Left kidney (tissue), 2 donors: ENCODE results near the gene ITGA5. TPM values are rescaled to one million over a fixed set of nuclear protein-coding genes. Genes with fewer than 3 reads are reported as not detected.
"Not testable (repeated sequence)": the region's sequence is repeated elsewhere in the genome, so short reads cannot be mapped to it uniquely, and the experiment has no call there.

Experiments
- DNase-seq: peaks from one replicate; pipeline ENCODE4 v3.0.0-alpha.2; 2013
- polyA plus RNA-seq: library from polyadenylated mRNA; unstranded; fragments of 120-200 nt; gene quantifications from one replicate; pipeline ENCODE4 v1.2.1, GENCODE V29; 2013; ENCODE audit not compliant: insufficient read length

Gene ITGA5
- polyA plus RNA-seq, 1 donor, result 39.1 TPM

GRCh38 chr12:54371328-54372112, 47.5 kb downstream of the ITGA5 start:
- no peak for DNase-seq

GRCh38 chr12:54370171-54370730, 48.8 kb downstream of the ITGA5 start:
- peak; percentile 83 for DNase-seq

- no peak for DNase-seq
Observed at GRCh38 chr12:54369597-54370131, 49.4 kb downstream of the ITGA5 start.

GRCh38 chr12:54368709-54369596, 50.1 kb downstream of the ITGA5 start:
- DNase-seq, result peak; percentile 95

DNA sequence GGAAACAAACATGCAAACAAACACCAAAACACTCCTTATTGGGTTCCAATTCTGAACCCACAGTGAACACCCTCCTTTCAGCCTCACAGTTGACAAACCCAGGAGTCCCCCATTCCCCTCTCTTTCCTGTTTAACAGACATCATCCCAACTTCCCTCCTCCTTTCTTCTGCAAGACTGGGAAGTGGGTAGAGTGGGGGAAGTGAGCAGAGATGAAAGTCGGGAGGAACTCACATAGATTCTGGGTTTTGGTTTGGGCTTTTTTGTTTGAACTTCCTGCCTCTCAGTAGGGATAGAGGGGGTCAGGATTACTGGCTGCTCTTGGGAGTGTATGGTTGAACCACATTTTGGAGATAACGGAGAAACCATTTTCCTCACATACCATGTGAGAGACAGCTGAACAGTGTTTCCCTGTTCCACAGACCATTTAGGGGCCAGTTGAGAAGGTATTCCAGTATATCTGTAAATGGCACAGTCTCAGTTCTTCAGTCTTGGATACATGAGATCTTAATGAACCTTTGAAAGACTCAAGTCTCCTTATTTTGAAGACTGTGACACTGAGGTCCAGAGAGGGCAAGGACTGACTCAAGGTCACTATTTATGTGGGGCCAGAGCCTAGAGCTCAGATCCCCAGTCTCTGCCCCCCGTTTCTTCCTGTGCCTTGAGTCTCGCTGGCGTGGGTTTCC, 50.9 kb downstream of the ITGA5 start:
- DNase-seq, result no peak

GRCh38 chr12:54364413-54364812, 54.7 kb downstream of the ITGA5 start, which contains the start of gene GPR84:
Gene GPR84, minus strand, starts transcription at chr12:54364486. Its CDS starts 635 bp downstream, at chr12:54363851.
- DNase-seq, result no peak

- DNase-seq, result no peak
Observed at GRCh38 chr12:54363618-54364017, 55.4 kb downstream of the ITGA5 start.

DNA sequence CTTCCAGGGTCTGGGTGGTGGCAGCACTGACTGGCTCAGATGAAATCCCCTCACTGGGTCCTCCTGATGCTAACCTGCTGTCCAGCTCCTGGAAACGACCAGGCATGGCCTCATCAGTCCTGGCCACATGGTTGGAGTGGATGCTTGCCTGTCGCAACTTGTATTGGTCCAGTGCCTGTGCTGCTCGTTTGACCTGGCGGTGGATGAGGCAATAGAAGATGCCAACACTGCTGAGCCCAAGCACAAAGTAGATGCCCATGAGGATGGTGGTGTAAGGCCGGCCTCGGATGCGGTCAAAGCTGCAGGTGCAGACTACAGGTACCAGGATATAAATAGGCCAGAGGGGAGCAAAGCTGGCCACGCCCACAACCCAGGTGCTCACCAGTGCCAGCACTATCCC, 56.0 kb downstream of the ITGA5 start:
- no peak for DNase-seq

GRCh38 chr12:54360717-54361456, 58.2 kb downstream of the ITGA5 start:
- peak; percentile 94 for DNase-seq

DNA sequence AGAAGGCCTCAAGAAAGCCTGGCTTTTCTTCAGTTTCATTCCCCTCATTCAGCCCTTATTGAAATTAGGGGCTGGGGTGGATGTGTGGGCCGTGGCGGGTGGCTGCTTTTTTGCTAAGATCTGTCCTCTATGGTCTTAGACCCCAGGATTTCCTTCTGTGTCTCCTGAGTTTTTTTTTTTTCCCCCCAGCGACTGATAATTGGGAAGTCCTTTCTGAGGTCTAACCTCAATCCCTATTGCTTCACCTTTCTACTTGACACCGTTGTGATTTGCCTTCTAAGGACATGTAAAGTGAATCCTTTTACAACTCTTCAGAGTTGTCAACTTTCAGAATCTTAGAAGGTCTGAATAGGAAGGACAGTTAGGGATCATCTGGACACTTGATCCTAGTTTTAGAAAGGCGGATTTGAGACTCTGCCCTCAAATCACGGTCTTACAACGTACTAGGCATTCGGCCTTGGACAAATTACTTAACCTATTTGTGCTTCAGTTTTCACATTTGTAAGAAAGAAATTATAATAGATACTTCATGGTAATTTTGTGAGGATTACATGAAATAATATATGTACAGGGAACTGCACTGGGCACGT, 59.2 kb downstream of the ITGA5 start:
- no peak for DNase-seq

- DNase-seq, result peak; percentile 100
Observed at GRCh38 chr12:54358945-54359761, 59.9 kb downstream of the ITGA5 start.

GRCh38 chr12:54358191-54358944, 60.7 kb downstream of the ITGA5 start:
- no peak for DNase-seq

DNA sequence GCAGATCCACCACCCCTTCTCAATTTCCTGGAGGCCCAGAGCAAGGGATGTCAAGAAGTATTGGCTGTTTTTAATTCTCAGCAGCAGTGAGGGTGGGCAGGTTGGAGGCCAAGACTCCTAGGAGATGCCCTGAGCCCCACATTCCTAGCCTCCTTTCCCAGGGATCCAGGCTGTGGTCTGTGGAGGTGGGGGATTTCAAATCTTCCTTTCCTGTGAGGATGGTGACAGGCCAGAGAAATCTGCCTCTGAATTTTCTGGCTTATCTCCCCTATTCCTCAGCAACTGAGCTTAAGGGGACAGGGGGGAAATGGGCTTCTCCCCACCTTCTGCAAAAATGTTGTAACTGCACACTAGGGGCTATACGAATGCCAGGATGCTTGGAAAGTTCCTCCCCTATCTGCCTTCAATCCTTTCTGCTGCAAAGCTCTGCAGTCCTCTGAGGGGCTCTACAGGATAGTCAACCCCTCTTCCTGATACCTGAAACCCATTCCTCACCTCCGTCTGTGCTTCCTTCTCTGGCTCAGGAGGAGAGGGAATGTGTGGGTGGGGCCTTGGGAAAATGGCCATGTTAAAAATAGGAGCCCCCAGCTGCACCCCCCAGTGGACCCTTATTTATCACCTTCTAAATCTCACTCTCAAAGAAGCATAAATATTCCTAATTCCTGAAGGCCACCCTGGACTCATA, 61.4 kb downstream of the ITGA5 start:
- DNase-seq, result no peak

- no peak for DNase-seq
Observed at GRCh38 chr12:54356951-54357356, 62.1 kb downstream of the ITGA5 start.

- DNase-seq, result no peak
Observed at GRCh38 chr12:54356228-54356627, 62.8 kb downstream of the ITGA5 start.

DNA sequence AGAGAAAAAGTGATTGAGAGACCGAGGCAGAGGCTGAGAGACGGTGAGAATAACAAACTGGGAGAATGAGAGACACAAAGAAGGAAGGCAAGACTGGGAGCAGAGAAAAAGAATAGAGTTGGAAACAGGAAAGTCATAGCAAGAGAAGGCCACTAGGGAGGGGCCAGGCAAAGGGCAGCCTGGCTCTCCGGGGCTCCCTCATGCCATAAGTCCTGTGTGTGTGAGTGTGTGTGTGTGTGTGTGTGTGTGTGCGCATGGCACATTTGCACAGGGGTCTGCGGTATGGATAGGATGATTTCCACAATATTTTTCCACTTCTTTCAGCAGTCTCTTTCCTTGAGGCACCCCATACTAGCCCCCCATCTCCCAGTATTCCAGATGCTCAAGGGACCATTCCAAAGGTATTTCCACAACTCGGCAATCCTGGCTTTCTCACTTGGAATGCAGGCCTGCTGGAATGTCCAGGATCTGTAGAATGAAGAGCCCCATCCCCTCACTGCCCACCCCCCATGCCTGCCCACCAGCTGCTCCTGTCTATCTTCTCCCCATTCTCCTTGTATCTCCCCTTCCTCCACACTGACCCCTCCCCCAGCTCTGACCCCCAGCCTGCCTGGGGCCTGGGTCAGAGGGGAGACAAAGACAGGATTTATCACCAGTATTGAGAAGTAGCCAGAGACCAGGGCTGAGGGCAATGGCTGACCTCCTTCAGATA, 63.8 kb downstream of the ITGA5 start:
- DNase-seq, result no peak

- DNase-seq, result not testable (repeated sequence)
Observed at GRCh38 chr12:54354271-54354670, 64.8 kb downstream of the ITGA5 start.
